H1 (cell line): Measurements from ENCODE around the gene TFDP1. TPM values are rescaled to one million over a fixed set of nuclear protein-coding genes. Genes with fewer than 3 reads are reported as not detected.

Experiments
- CTCF ChIA-PET: fragments of 300-600 bp; sonication (Branson Sonifier 250); formaldehyde crosslinking; loops from one replicate; lab custom pipeline; 2021; ENCODE audit not compliant: partially characterized antibody; lab: Charles Lee
- POLR2A ChIA-PET: fragments of 300-600 bp; sonication (Branson Sonifier 250); formaldehyde crosslinking; loops from one replicate; lab custom pipeline; 2021; ENCODE audit warnings: inconsistent platforms; ENCODE audit not compliant: partially characterized antibody; lab: Charles Lee
- DNase-seq, 2 experiments: peaks; one replicate each; pipeline versions ENCODE4 v3.0.0 to v3.0.0-alpha.2; 2010 to 2022; ENCODE audit warnings: low spot score in 2 of 2, low read depth in 1 of 2, mixed read lengths in 1 of 2
- FAIRE-seq: peaks from 2 replicates; lab custom pipeline; 2011; peaks lifted over from hg19 to GRCh38; lab: Jason Lieb, UNC
- H2AFZ ChIP-seq: 2 replicates; pipeline ENCODE4 v1.8.1; 2012; ENCODE audit warnings: low read length, inconsistent platforms
- H2AK5ac ChIP-seq: 2 replicates; pipeline ENCODE4 v1.6.1; 2013; ENCODE audit warnings: low read depth, low read length
- H2BK120ac ChIP-seq: replicated peaks from 2 replicates; pipeline ENCODE3; 2013; ENCODE audit warnings: low read depth, low read length, inconsistent platforms
- H2BK12ac ChIP-seq: 2 replicates; pipeline ENCODE4 v1.6.1; 2013; ENCODE audit warnings: low read depth, low read length
- H2BK15ac ChIP-seq: 2 replicates; pipeline ENCODE4 v1.6.1; 2013; ENCODE audit warnings: low read length
- H2BK20ac ChIP-seq: 2 replicates; pipeline ENCODE4 v1.6.1; 2013; ENCODE audit warnings: low read length
- H2BK5ac ChIP-seq: 2 replicates; pipeline ENCODE4 v1.6.1; 2013; ENCODE audit warnings: low read depth, low read length
- H3K14ac ChIP-seq: 2 replicates; pipeline ENCODE4 v1.6.1; 2013; ENCODE audit warnings: inconsistent platforms; ENCODE audit not compliant: insufficient read length
- H3K18ac ChIP-seq: 2 replicates; pipeline ENCODE4 v1.6.1; 2013; ENCODE audit warnings: low read length; ENCODE audit errors: extremely low read depth
- H3K23ac ChIP-seq: 2 replicates; pipeline ENCODE4 v1.6.1; 2013; ENCODE audit warnings: inconsistent platforms; ENCODE audit not compliant: insufficient read length
- H3K23me2 ChIP-seq: 2 replicates; pipeline ENCODE4 v1.6.1; 2013; ENCODE audit warnings: low read depth, low read length
- H3K27ac ChIP-seq: 2 replicates; pipeline ENCODE4 v1.6.1; 2011; ENCODE audit warnings: low read depth, low read length, inconsistent platforms
- H3K27me3 ChIP-seq, 4 experiments: replicated peaks in 1 of 4; 1 replicate in 1 of 4; 2 replicates in 3 of 4; pipeline versions ENCODE4 v1.6.1 to v1.8.1; 2011 to 2013; ENCODE audit warnings: low read length in 3 of 4, mild to moderate bottlenecking in 3 of 4, inconsistent platforms in 2 of 4, mixed read lengths in 2 of 4, moderate library complexity in 1 of 4; ENCODE audit not compliant: control insufficient read depth in 3 of 4, insufficient read depth in 3 of 4; ENCODE audit errors: extremely low read depth in 1 of 4
- H3K36me3 ChIP-seq, 4 experiments: 2 replicates each; pipeline versions ENCODE4 v1.6.1 to v1.8.1; 2011 to 2013; ENCODE audit warnings: mild to moderate bottlenecking in 4 of 4, low read length in 3 of 4, moderate library complexity in 2 of 4, control low read depth in 1 of 4, inconsistent platforms in 1 of 4; ENCODE audit not compliant: insufficient read depth in 4 of 4, control insufficient read depth in 2 of 4
- H3K4ac ChIP-seq: replicated peaks from 2 replicates; pipeline ENCODE3; 2013; ENCODE audit warnings: low read length, low read depth, mixed read lengths, inconsistent platforms; ENCODE audit not compliant: insufficient read length
- H3K4me1 ChIP-seq, 4 experiments: replicated peaks in 1 of 4; 1 replicate in 1 of 4; 2 replicates in 3 of 4; pipeline versions ENCODE4 v1.6.1 to v1.8.1; 2011 to 2013; ENCODE audit warnings: low read length in 3 of 4, inconsistent platforms in 2 of 4, mixed read lengths in 1 of 4; ENCODE audit not compliant: insufficient read depth in 4 of 4, control insufficient read depth in 3 of 4
- H3K4me2 ChIP-seq, 2 experiments: 2 replicates each; pipeline versions ENCODE4 v1.6.1 to v1.8.1; 2011 to 2013; ENCODE audit warnings: low read depth in 2 of 2, low read length in 2 of 2, control low read depth in 1 of 2, inconsistent platforms in 1 of 2, mild to moderate bottlenecking in 1 of 2; ENCODE audit not compliant: insufficient read depth in 1 of 2
- H3K4me3 ChIP-seq, 4 experiments: fragments of 200-600, 300-600 bp in 1 of 4; sonication (generic), shearing (Covaris generic), sonication (Bioruptor Twin) in 1 of 4; 2 replicates each; pipeline versions ENCODE4 v1.5.1 to v1.8.1; 2011 to 2016; ENCODE audit warnings: low read length in 4 of 4, low read depth in 3 of 4, control low read depth in 2 of 4, inconsistent platforms in 2 of 4, mild to moderate bottlenecking in 2 of 4, mixed read lengths in 1 of 4, moderate library complexity in 1 of 4; ENCODE audit not compliant: insufficient read depth in 2 of 4; ENCODE audit errors: extremely low read depth in 1 of 4
- H3K56ac ChIP-seq: replicated peaks from 2 replicates; pipeline ENCODE3; 2013; ENCODE audit warnings: low read depth, mild to moderate bottlenecking, mixed read lengths, low read length, inconsistent platforms; ENCODE audit not compliant: insufficient read length
- H3K79me1 ChIP-seq: 2 replicates; pipeline ENCODE4 v1.6.1; 2013; ENCODE audit warnings: low read depth, low read length, control low read depth
- H3K79me2 ChIP-seq, 2 experiments: 2 replicates each; pipeline versions ENCODE4 v1.6.1 to v1.8.1; 2012 to 2013; ENCODE audit warnings: low read length in 2 of 2, mild to moderate bottlenecking in 2 of 2, inconsistent platforms in 1 of 2; ENCODE audit not compliant: insufficient read depth in 2 of 2, control insufficient read depth in 1 of 2
- H3K9ac ChIP-seq, 4 experiments: replicated peaks in 1 of 4; 1 replicate in 1 of 4; 2 replicates in 3 of 4; pipeline versions ENCODE4 v1.6.1 to v1.8.1; 2011 to 2013; ENCODE audit warnings: low read depth in 3 of 4, low read length in 3 of 4, control low read depth in 2 of 4, mild to moderate bottlenecking in 2 of 4, moderate library complexity in 2 of 4, inconsistent platforms in 1 of 4; ENCODE audit errors: extremely low read depth in 1 of 4
- H3K9me3 ChIP-seq, 2 experiments: 2 replicates each; pipeline versions ENCODE4 v1.6.1 to v1.8.1; 2012 to 2013; ENCODE audit warnings: mild to moderate bottlenecking in 2 of 2, moderate library complexity in 2 of 2, control low read depth in 1 of 2, inconsistent platforms in 1 of 2, low read depth in 1 of 2, low read length in 1 of 2, mixed read lengths in 1 of 2; ENCODE audit not compliant: insufficient read depth in 2 of 2
- H4K20me1 ChIP-seq, 2 experiments: replicated peaks in 1 of 2; 2 replicates each; pipeline versions ENCODE3 to v1.8.1; 2011 to 2013; ENCODE audit warnings: inconsistent platforms in 2 of 2, low read length in 2 of 2, mild to moderate bottlenecking in 1 of 2; ENCODE audit not compliant: insufficient read depth in 2 of 2, control insufficient read depth in 1 of 2
- H4K5ac ChIP-seq: 2 replicates; pipeline ENCODE4 v1.6.1; 2013; ENCODE audit warnings: low read length, low read depth, mixed read lengths, inconsistent platforms; ENCODE audit not compliant: insufficient read length
- H4K8ac ChIP-seq: 2 replicates; pipeline ENCODE4 v1.8.0; 2013; ENCODE audit warnings: mild to moderate bottlenecking, moderate library complexity, low read length, inconsistent platforms; ENCODE audit not compliant: insufficient read depth; ENCODE audit errors: extremely low read depth
- H4K91ac ChIP-seq: replicated peaks from 2 replicates; pipeline ENCODE3; 2013; ENCODE audit warnings: low read length, mixed read lengths, inconsistent platforms; ENCODE audit not compliant: insufficient read length
- CHD2 ChIP-seq: IDR thresholded peaks from 2 replicates; pipeline ENCODE4 v1.6.1; 2012; ENCODE audit warnings: low read length, improper control_type of control experiment
- MAFK ChIP-seq: IDR thresholded peaks from 2 replicates; pipeline ENCODE4 v1.6.1; 2012; ENCODE audit warnings: low read depth, mild to moderate bottlenecking, improper control_type of control experiment, low read length
- RAD21 ChIP-seq, 2 experiments: IDR thresholded peaks in 1 of 2; conservative IDR thresholded peaks in 1 of 2; 2 replicates each; pipeline ENCODE4 v1.6.1; 2011; ENCODE audit warnings: low read depth in 2 of 2, low read length in 2 of 2, improper control_type of control experiment in 1 of 2, inconsistent platforms in 1 of 2, mild to moderate bottlenecking in 1 of 2, moderate library complexity in 1 of 2
- RBBP5 ChIP-seq: IDR thresholded peaks from 2 replicates; pipeline ENCODE4 v1.7.1; 2012; ENCODE audit warnings: low read depth, mild to moderate bottlenecking, inconsistent platforms, low read length, moderate library complexity, borderline replicate concordance
- SIN3A ChIP-seq, 2 experiments: IDR thresholded peaks in 1 of 2; conservative IDR thresholded peaks in 1 of 2; 2 replicates each; pipeline ENCODE4 v1.6.1; 2011 to 2012; ENCODE audit warnings: low read length in 2 of 2, improper control_type of control experiment in 1 of 2, low read depth in 1 of 2, mild to moderate bottlenecking in 1 of 2
- SP2 ChIP-seq: IDR thresholded peaks from 2 replicates; pipeline ENCODE4 v1.6.1; 2012; ENCODE audit warnings: mild to moderate bottlenecking, low read length, inconsistent platforms
- WGBS, 2 experiments: shearing (Covaris generic) in 1 of 2; methylation state at CpG; one replicate each; pipeline versions ENCODE4 v1.1.6 to v1.1.7; 2013 to 2015; ENCODE audit warnings: low lambda C conversion rate in 2 of 2, mixed read lengths in 2 of 2, inconsistent platforms in 1 of 2, low coverage in 1 of 2, missing lambda C conversion rate in 1 of 2; ENCODE audit not compliant: insufficient replicate concordance in 2 of 2, insufficient coverage in 1 of 2, insufficient read length in 1 of 2; ENCODE audit errors: extremely low coverage in 1 of 2, missing lambda C conversion rate in 1 of 2; 5-methylcytosine and 5-hydroxymethylcytosine counted together
- polyA plus RNA-seq, 7 experiments: library from polyadenylated mRNA; depleted of rRNA in 3 of 7; stranded (reverse) in 5 of 7; unstranded in 2 of 7; fragments of >200 nt in 5 of 7; fragments of 200-250 nt in 2 of 7; gene quantifications; 1 replicate in 5 of 7; 2 replicates in 1 of 7; 4 replicates in 1 of 7; pipeline versions ENCODE4 v1.2.1 to v1.2.3, GENCODE V29; 2011 to 2013; ENCODE audit warnings: missing spikeins in 2 of 7, mixed read lengths in 2 of 7
- total RNA-seq: library from RNA; stranded (reverse); fragmentation: NEBNext Ultra II Directional; extraction: Animal tissue kit (Norgen Biotek cat#: 25700); gene quantifications from 2 replicates; pipeline ENCODE4 v1.2.1, GENCODE V29; 2021

Gene TFDP1
- total and polyA plus RNA-seq, 2 of the 8 experiments (the other 6 are each of a cell fraction or from before 2014, with no cell fraction given): 43.6 to 81.9 TPM

GRCh38 chr13:113560645-113561416 lies 23.7 kb upstream of the TFDP1 start:
- Histone ChIP-seq H4K5ac (no peak overlapping the region), H2BK15ac (no peak overlapping the region), H4K91ac (no peak overlapping the region), H3K36me3 (no peaks in the 10 kb centered on the region), H2BK5ac (0 out of 2 replicates have a peak overlapping the region, but pooled peaks have one; percentile 35), H4K20me1 (peaks cover 0 to 5% of the 10 kb centered on the region in 2 experiments), H3K23ac (no peak overlapping the region), H3K9me3 (no peaks in the 10 kb centered on the region), H3K27me3 (no peaks in the 10 kb centered on the region), H2BK12ac (0 out of 2 replicates have a peak overlapping the region, but pooled peaks have one; percentile 9), H3K4me2 (no peak overlapping the region; a peak in 1 of 4 replicates), H3K56ac (no peak overlapping the region), H3K14ac (no peak overlapping the region), H2BK20ac (no peak overlapping the region), H3K4me3 (no peak overlapping the region), H2AK5ac (no peak overlapping the region), H3K79me2 (no peaks in the 10 kb centered on the region), H3K4ac (no peak overlapping the region), H2BK120ac (no peak overlapping the region), H3K9ac (no peak overlapping the region), H3K79me1 (no peaks in the 10 kb centered on the region; the same call in 1 of the 2 replicates), H2AFZ (no peak overlapping the region)
- POLR2A ChIA-PET: interaction anchor here (0.9 to 2.2 kb wide), 4 partner anchors 9 to 71 kb away, joined by 3 to 8 read pairs (median 6); no protein-coding TSS in a partner anchor
- FAIRE-seq: no peak
- WGBS, 2 experiments: 92% methylated on average over 18 of the region's 18 CpGs; no CpG with 5 or more reads in 1 of the 2 experiments
- CTCF ChIA-PET: interaction anchor here (1.1 to 3.6 kb wide), 13 partner anchors 11 to 149 kb away, joined by 3 to 27 read pairs (median 8); no protein-coding TSS in a partner anchor
- no peak for TF ChIP-seq SP2
- no peak for TF ChIP-seq RBBP5
- no peak for TF ChIP-seq RAD21 (IDR thresholded peaks at IDR 0.05 in 1 of 2, conservative IDR thresholded peaks at IDR 0.05 in 1 of 2; ENCODE audit: low read depth in 2 of 2, low read length in 2 of 2)
- TF ChIP-seq SIN3A (conservative IDR thresholded peaks at IDR 0.05 in 1 of 2, IDR thresholded peaks at IDR 0.05 in 1 of 2; ENCODE audit: low read depth in 1 of 2, low read length in 2 of 2): no peak
- TF ChIP-seq MAFK: no peak
- TF ChIP-seq CHD2: no peak
- TF ChIP-seq, all 59 proteins: peak for 0
- Histone ChIP-seq H4K8ac (no peak overlapping the region; the same call in 1 of the 2 replicates), H3K4me1 (peaks cover 0 to 4% (median 2%) of the 10 kb centered on the region in 4 experiments; a peak in 2 of 7 replicates), H3K23me2 (peaks cover 2% of the 10 kb centered on the region; the same call in 1 of the 2 replicates), H3K18ac (no peak overlapping the region; the same call in 1 of the 2 replicates), H3K27ac (no peak overlapping the region)
- DNase-seq: peak in 1 of 2 experiments; percentile 41
